Activated T-cell treated with anti-CD3 and anti-CD28 coated beads, Interleukin-2, amount 50 U/mL, for 1 hour (primary cell): ENCODE measurements around the gene HCN3.
A peak's percentile ranks its signal among the peaks of the same experiment; 100 is the strongest.
"Not testable (repeated sequence)": the region's sequence is repeated elsewhere in the genome, so short reads cannot be mapped to it uniquely, and the experiment has no call there.

Experiments
- DNase-seq: peaks from one replicate; pipeline ENCODE4 v3.0.0-alpha.2; 2020

Gene HCN3

GRCh38 chr1:155277070-155277901, at the start of gene HCN3:
TSS of gene HCN3 (plus strand) at chr1:155277463. CDS start at chr1:155277591, 128 bp downstream.
- DNase-seq = peak; percentile 93

GRCh38 chr1:155228096-155228427, 49.2 kb upstream of the HCN3 start:
- no peak for DNase-seq

GRCh38 chr1:155231302-155231701, 46.0 kb upstream of the HCN3 start:
- not testable (repeated sequence) for DNase-seq

GRCh38 chr1:155232001-155232978, 45.0 kb upstream of the HCN3 start:
- DNase-seq = not testable (repeated sequence)

GRCh38 chr1:155233502-155233901, 43.8 kb upstream of the HCN3 start:
- DNase-seq = not testable (repeated sequence)

GRCh38 chr1:155235375-155235774, 41.9 kb upstream of the HCN3 start:
- not testable (repeated sequence) for DNase-seq

GRCh38 chr1:155236451-155236850, 40.8 kb upstream of the HCN3 start:
- DNase-seq = no peak

GRCh38 chr1:155241069-155241679, 36.1 kb upstream of the HCN3 start:
- DNase-seq = no peak

- DNase-seq = no peak
Observed at GRCh38 chr1:155241841-155242264, 35.4 kb upstream of the HCN3 start.

- no peak for DNase-seq
Observed at GRCh38 chr1:155242805-155243358, 34.4 kb upstream of the HCN3 start.

- peak; percentile 90 for DNase-seq
Observed at GRCh38 chr1:155244368-155245162, 32.7 kb upstream of the HCN3 start.

- DNase-seq = no peak
Observed at GRCh38 chr1:155245163-155245524, 32.1 kb upstream of the HCN3 start.

- not testable (repeated sequence) for DNase-seq
Observed at GRCh38 chr1:155246796-155247195, 30.5 kb upstream of the HCN3 start.

GRCh38 chr1:155247667-155248553, 29.4 kb upstream of the HCN3 start:
- DNase-seq = no peak

- DNase-seq = no peak
Observed at GRCh38 chr1:155250246-155250632, 27.0 kb upstream of the HCN3 start.

GRCh38 chr1:155250633-155251449, 26.4 kb upstream of the HCN3 start:
- peak; percentile 97 for DNase-seq

GRCh38 chr1:155251566-155251965, 25.7 kb upstream of the HCN3 start:
- no peak for DNase-seq

GRCh38 chr1:155253208-155253607, 24.1 kb upstream of the HCN3 start:
- no peak for DNase-seq

- DNase-seq = no peak
Observed at GRCh38 chr1:155253797-155254196, 23.5 kb upstream of the HCN3 start.

GRCh38 chr1:155254228-155254713, 23.0 kb upstream of the HCN3 start:
- DNase-seq = no peak
